ENCODE results near the gene NADSYN1. TPM values are rescaled to one million over a fixed set of nuclear protein-coding genes. Genes with fewer than 3 reads are reported as not detected.

The NADSYN1 gene
- total RNA-seq, 2 experiments from 2014 or later, result 106 to 112 TPM

DNA sequence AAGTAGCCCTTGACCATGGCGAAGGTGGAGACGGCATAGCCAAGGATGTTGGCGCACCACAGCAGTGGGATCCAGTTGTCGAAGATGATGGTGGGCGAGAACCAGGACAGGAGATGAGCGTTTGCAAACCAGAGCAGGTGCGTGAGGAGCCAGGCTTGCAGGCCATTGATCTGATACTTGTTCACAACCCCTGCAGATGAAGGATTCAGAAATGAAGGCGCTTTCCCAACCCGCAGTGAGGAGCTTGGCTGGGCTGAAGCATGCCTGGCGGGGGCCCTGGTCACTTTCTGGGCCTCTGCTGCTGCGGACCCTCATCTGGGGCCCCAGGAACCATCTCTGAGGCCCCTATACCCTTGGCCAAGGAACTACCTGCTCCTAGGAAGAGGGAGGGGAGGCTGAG is 11.8 kb upstream of the NADSYN1 start:
- intact Hi-C loops (cut with DNase I, micrococcal nuclease), result no loop called here
- no peaks in the 10 kb centered on the region for H3K9me3 Mint-ChIP-seq
- DNase-seq (no peak), ATAC-seq (ENCODE audit: poor library complexity) (no peak)
- H3K4me3 Mint-ChIP-seq, result no peak overlapping the region
- POLR2A ChIA-PET, result no interaction called here
- H3K27ac ChIP-seq (ENCODE audit: low read depth in 1 of 2, low read length in 2 of 2), result no peak overlapping the region
- H3K4me3 ChIP-seq (ENCODE audit: low read length), result no peak overlapping the region
- H3K36me3 Mint-ChIP-seq (ENCODE audit: low read depth), result peaks cover 72% of the 10 kb centered on the region
- H3K27me3 ChIP-seq (ENCODE audit: control insufficient read depth in 1 of 2, insufficient read depth in 2 of 2, low read length in 2 of 2), result no peaks in the 10 kb centered on the region
- CTCF ChIA-PET, result no interaction called here
- H3K27me3 Mint-ChIP-seq, result no peaks in the 10 kb centered on the region
- no peaks in the 10 kb centered on the region for H3K9me3 ChIP-seq (ENCODE audit: control insufficient read depth in 1 of 2, insufficient read depth in 1 of 2, low read length in 2 of 2)
- H3K4me1 Mint-ChIP-seq (ENCODE audit: low read depth), result peaks cover 4% of the 10 kb centered on the region
- H3K36me3 ChIP-seq (ENCODE audit: insufficient read depth, low read length), result peaks cover 44% of the 10 kb centered on the region
- H3K27ac Mint-ChIP-seq, result no peak overlapping the region
- no peaks in the 10 kb centered on the region for H3K4me1 ChIP-seq (ENCODE audit: insufficient read depth, low read length)
- TF ChIP-seq CTCF (IDR thresholded peaks at IDR 0.05), result no peak

- H3K4me1 ChIP-seq (ENCODE audit: insufficient read depth, low read length), result peaks cover 2% of the 10 kb centered on the region
- H3K36me3 Mint-ChIP-seq (ENCODE audit: low read depth), result peaks cover 81% of the 10 kb centered on the region
- H3K36me3 ChIP-seq (ENCODE audit: insufficient read depth, low read length), result peaks cover 42% of the 10 kb centered on the region
- no peaks in the 10 kb centered on the region for H3K9me3 ChIP-seq (ENCODE audit: control insufficient read depth in 1 of 2, insufficient read depth in 1 of 2, low read length in 2 of 2)
- POLR2A ChIA-PET, result no interaction called here
- H3K4me3 Mint-ChIP-seq, result no peak overlapping the region
- H3K4me1 Mint-ChIP-seq (ENCODE audit: low read depth), result peaks cover 9% of the 10 kb centered on the region
- ATAC-seq (ENCODE audit: poor library complexity) (no peak), DNase-seq (no peak)
- intact Hi-C loops (cut with DNase I, micrococcal nuclease), result no loop called here
- H3K27me3 ChIP-seq (ENCODE audit: control insufficient read depth in 1 of 2, insufficient read depth in 2 of 2, low read length in 2 of 2), result no peaks in the 10 kb centered on the region
- no peaks in the 10 kb centered on the region for H3K27me3 Mint-ChIP-seq
- no peak overlapping the region for H3K4me3 ChIP-seq (ENCODE audit: low read length)
- no peaks in the 10 kb centered on the region for H3K9me3 Mint-ChIP-seq
- CTCF ChIA-PET, result no interaction called here
- no peak overlapping the region for H3K27ac ChIP-seq (ENCODE audit: low read depth in 1 of 2, low read length in 2 of 2)
- TF ChIP-seq CTCF (IDR thresholded peaks at IDR 0.05), result no peak
- no peak overlapping the region for H3K27ac Mint-ChIP-seq
Observed at GRCh38 chr11:71442123-71442522, 10.9 kb upstream of the NADSYN1 start.

DNA sequence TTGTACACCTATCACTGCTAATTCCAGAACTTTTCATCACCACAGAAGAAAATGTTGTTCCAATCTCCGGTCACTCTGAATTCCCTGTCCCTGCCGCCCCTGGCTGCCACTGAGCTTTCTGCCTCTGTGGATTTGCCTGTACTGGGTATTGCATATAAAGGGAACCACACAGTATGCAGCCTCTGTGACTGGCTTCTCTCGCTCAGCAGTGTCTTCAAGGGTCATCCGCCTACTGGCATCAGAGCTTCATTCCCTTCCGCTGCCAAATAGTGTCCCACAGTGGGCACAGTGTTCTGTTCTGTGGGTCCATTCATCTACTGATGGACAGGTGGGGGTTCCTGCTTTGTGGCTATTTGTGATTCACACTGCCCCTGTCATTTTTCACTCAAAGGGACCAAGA is 10.1 kb upstream of the NADSYN1 start:
- H3K36me3 ChIP-seq (ENCODE audit: insufficient read depth, low read length), result peaks cover 42% of the 10 kb centered on the region
- H3K27ac ChIP-seq (ENCODE audit: low read depth in 1 of 2, low read length in 2 of 2), result no peak overlapping the region
- peaks cover 10% of the 10 kb centered on the region for H3K4me1 ChIP-seq (ENCODE audit: insufficient read depth, low read length)
- no peak for DNase-seq
- H3K36me3 Mint-ChIP-seq (ENCODE audit: low read depth), result peaks cover 83% of the 10 kb centered on the region
- no peak overlapping the region for H3K27ac Mint-ChIP-seq
- H3K4me1 Mint-ChIP-seq (ENCODE audit: low read depth), result peaks cover 17% of the 10 kb centered on the region
- H3K9me3 ChIP-seq (ENCODE audit: control insufficient read depth in 1 of 2, insufficient read depth in 1 of 2, low read length in 2 of 2), result no peaks in the 10 kb centered on the region
- H3K4me3 Mint-ChIP-seq, result no peak overlapping the region
- no peak for ATAC-seq (ENCODE audit: poor library complexity)
- CTCF ChIA-PET, result no interaction called here
- H3K27me3 Mint-ChIP-seq, result no peaks in the 10 kb centered on the region
- no peaks in the 10 kb centered on the region for H3K27me3 ChIP-seq (ENCODE audit: control insufficient read depth in 1 of 2, insufficient read depth in 2 of 2, low read length in 2 of 2)
- no peaks in the 10 kb centered on the region for H3K9me3 Mint-ChIP-seq
- POLR2A ChIA-PET, result no interaction called here
- TF ChIP-seq CTCF (IDR thresholded peaks at IDR 0.05), result no peak
- H3K4me3 ChIP-seq (ENCODE audit: low read length), result no peak overlapping the region
- intact Hi-C loops (cut with DNase I, micrococcal nuclease), result no loop called here

Measured in CD4-positive, alpha-beta T cell (primary cell).